GM23248 (cell line): ENCODE measurements around the gene AMBRA1.

Experiments
- EZH2 ChIP-seq: fragments of 200-600 bp; sonication (generic); IDR thresholded peaks from 2 replicates; pipeline ENCODE4 v1.6.1; 2018; ENCODE audit warnings: antibody characterized with exemption, mild to moderate bottlenecking; ENCODE audit not compliant: insufficient read depth, poor library complexity, severe bottlenecking
- EZH2phosphoT487 ChIP-seq: fragments of 200-600 bp; sonication (generic); IDR thresholded peaks from 2 replicates; pipeline ENCODE4 v1.6.1; 2018; ENCODE audit warnings: antibody characterized with exemption, moderate library complexity, mild to moderate bottlenecking, low read depth; ENCODE audit not compliant: insufficient read depth

DNA sequence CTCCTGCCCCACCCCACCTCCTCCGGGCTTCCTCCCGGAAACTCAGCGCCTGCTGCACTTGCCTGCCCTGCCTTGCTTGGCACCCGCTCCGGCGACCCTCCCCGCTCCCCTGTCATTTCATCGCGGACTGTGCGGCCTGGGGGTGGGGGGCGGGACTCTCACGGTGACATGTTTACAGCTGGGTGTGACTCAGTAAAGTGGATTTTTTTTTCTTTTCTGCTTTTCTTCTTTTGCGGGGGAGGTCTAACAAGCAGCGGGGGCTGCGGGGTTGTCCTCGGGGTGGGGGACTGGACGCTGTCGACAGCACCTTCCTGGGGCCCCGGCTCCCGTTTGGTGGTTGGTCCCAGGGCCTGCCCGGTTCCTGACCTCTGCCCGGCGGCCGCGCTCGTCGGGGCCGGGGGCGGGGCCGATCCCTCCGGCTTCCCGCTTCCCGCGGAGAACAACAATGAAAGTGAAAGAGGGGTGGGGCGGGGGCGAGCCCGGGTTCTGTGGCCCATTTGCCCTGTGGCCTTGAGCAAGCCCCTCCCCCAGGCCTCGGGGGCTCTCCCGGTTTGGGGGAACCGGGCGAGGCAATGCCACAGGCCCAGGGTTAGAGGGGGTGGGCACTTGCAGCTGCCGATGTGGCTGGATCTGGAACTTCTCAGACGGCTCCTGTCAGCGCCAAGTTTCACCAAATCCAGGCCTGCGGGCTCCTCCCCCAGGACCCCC is 213.3 kb downstream of the AMBRA1 start:
- no peak for TF ChIP-seq EZH2
- no peak for TF ChIP-seq EZH2phosphoT487
